GM21381 (cell line): ENCODE measurements around the gene F12.
"Not testable (repeated sequence)": the region's sequence is repeated elsewhere in the genome, so short reads cannot be mapped to it uniquely, and the experiment has no call there.

ENCODE experiments used
- ATAC-seq: cut with Tn5 transposase; IDR thresholded peaks from one replicate; pipeline ENCODE4 v1.9.1; 2021; ENCODE audit warnings: mild to moderate bottlenecking, moderate library complexity; ENCODE audit not compliant: unreplicated experiment

F12 gene

DNA sequence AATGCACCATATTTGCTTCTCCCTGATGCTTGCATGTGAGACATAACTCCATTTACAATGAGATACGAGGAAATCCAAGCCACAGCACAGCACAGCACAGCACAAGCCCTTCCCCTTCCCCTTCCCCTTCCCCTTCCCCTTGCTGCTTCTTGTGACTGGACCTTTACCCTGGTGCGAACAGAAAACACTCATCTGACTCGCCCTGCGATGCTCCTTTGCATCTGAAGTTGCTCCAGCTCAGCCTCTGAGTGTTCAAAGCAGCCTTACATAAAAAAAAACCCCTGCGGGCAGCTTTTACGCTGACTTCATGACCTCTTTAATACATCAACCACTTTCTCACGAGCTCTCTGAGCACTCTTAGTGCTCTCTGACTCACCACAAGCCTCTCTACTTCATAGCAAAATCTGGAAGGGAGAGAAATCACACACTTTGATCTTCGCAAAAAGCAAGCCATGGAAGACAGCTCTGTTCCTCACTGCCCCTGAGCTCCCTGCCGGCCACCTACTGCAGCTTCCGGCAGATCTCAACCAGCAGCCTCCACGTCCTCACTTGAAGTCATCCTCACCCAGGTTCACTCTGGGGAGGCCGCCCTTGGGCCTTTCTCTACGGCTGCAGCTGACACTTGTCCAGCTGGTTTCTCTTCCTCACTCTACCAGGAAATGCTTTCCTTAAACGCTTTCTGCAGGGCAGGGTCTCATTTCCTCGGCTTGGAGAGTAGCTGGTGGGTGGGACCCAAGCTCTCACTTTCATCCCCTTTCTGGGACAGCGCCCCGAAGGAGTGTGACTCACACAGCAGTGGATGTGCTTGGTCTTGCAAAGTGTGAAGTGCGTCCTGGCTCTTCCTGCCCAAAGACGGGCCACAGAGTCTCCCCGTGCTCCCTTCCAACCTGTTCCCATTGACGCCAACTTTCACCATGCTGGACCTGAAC, 19.9 kb downstream of the F12 start:
- ATAC-seq, result peak; percentile 53

DNA sequence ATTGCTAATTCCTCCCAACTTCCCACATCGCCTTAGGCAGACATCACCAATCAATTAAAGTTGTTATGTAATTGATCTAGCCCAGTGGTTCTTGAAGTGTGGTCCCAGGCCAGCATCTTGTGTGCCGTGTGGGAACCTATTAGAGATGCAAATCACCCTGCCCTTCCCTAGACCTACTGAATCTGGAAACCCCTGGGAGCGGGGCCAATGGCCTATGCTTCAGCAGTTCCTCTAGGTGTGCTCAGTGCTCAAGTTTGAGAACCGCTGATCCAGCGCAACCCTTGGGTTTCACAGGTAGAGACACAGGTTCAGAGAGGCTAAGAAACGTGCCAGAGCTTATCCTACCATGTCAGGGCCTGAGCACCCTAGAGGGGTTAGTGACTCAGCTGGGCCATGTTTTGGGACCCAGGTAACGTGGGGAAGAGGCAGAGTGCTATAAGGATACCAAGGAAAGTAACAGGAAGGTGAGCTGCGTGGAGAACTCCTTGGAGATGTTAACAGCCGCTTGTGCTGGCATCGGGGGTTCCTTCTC, 20.8 kb downstream of the F12 start:
- ATAC-seq, result no peak

- no peak for ATAC-seq
These were observed 22.0 kb downstream of the F12 start for GRCh38 chr5:177387405-177387804.

DNA sequence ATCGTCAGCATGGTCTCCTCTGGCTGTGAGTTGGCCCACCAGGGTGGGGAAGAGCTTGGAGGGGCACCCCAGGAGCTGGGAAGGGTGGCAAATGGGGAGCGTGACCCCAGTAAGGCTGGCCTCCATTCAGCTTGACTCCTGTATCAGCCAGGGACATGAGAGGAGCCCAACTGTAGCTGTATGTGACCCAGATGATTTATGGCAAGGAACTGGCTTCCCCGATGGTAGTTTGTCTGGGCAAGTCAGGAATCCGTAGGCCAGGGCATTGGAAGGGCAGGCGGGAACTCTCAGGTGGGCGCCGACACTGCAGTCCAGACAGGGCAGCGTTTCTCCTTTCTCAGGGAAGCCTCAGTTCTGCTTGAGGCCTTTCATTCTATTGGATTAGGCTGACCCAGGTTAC, 22.8 kb downstream of the F12 start:
- ATAC-seq, result no peak

DNA sequence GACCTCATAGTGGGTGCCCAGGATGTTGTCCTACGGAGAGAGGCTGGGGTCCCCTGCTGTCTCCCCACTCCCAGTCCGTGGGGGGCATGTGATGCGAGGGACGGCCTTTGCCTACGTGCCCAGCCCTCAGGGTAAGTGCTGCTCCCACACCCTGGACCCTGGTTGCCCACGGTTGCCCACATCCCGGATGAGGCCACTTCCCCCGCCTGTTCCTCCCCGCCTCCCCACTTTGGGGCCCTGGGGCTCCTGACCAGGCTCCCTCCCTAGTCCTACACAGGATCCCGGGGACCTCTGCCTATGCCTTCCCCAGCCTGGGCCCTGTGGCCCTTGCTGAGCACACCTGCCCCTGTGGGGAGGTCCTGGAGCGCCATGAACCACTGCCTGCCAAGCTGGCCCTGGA, 23.6 kb downstream of the F12 start:
- ATAC-seq, result no peak

DNA sequence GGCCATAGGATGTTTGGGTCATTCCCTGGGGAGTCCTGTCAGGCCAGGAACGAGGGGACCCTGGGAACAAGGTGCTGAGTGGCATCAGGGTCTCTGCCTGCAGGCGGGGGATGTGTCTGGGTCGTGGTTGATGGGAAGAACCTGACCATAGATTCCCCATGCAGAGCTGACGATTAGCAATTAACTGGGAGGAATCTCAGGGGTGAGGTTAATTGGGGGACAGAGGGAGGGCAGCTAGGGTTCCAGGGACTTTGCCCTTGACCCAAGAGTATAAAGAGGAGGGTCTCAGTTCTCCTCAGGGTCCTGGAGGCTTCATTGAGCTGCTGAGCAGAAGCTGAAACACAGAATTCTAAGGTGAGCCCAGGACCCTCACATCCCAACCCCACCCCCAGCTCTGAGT, 25.2 kb downstream of the F12 start, which contains the start of gene SLC34A1:
Gene SLC34A1 (plus strand): TSS at position 301 of the 400 bp plus-strand sequence. CDS start 1,308 bp downstream, outside the sequence.
- ATAC-seq, result no peak

GRCh38 chr5:177383181-177383580, 26.2 kb downstream of the F12 start:
- no peak for ATAC-seq

- ATAC-seq, result no peak
These were observed 26.8 kb downstream of the F12 start for GRCh38 chr5:177382423-177383029.

- ATAC-seq, result no peak
These were observed 28.6 kb downstream of the F12 start for GRCh38 chr5:177380805-177381126.

DNA sequence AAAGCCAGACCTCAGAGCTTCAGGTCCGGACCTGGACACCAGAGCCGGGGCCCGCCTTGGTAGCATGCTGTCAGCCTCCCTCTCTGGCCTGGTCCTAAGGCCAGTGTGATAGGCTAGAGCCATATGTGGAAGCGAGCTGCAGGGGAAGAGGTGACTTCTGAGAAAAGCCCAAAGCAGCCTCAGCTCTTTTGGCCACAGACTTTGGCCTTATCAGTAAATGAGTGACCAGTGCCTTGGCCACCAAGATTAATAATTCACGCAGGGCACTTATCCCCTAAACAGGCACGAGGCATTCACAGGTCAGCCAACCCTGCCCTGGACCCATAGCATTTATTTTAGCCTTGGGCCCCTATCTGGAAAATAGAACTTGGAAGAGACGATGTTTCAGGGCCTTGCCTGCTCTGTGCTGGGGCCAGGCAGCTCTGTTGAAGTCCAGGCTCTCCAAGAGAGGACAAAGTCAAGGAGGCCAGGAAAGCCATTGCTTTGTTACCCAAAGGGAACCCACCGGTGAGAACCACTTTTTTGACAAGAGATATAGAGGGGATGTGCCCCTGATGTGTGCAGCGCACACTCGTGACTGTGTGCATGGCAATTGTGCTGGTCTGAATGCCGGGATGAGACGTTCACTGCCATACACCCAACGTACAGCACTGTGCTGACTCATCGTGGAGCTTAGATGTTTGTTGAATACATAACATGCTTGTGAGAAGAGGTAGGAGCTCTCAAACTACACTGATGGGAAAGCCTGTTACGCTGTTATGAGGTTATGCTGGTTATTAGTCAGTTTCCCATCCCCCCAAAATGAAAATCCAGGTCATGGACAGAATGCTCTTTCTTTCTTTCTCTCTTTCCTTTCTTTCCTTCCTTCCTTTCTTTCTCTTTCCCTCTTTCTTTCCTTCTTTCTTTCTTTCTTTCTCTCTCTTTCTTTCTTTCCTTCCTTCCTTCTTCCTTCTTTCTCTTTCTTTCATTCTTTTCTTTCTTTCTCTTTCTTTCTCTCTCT, 30.2 kb downstream of the F12 start:
- peak; percentile 52 for ATAC-seq

DNA sequence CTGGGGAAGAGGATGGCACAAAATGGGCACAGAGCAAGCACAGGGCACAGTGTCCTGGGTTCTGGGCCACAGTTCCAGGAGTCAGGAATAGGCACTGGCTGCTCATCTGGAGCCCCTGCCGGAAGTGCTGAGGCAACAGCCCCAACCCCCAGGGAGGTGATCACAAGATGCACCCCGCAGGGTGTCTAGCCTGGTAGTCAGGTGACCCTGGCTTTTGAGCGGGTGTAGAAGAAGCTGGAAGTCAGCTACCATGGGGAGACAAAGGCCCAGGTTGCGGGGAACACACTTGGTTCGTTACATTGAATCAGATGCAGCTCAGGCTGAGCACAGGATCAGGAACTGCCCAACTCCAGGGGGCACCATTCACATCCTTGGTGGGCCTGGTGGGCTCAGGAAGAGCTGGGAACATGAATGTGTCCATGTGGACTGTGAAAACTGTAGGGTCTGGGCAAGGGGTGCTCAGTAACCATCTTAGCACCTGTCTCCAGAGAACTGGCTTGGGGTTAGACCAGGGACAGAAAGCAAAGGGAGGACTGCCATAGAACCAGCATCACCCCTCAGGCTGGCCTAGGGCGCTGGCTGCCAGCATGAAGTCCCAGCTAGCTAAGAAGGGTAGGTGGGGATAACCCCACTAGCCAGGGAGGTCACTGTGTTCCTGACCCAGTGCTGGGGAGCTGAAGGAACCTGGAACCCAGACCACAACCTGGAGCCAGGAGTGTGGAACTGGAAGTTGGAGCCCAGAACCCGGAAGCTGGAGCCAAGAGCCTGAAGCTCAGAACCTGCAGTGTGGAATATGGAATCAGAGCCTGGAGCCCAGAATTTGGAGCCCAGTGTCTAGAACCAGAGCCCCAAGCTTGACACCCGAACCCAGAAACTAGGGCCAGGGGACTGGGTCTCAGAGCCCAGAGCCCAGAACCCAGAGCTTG, 31.2 kb downstream of the F12 start:
- ATAC-seq, result no peak

DNA sequence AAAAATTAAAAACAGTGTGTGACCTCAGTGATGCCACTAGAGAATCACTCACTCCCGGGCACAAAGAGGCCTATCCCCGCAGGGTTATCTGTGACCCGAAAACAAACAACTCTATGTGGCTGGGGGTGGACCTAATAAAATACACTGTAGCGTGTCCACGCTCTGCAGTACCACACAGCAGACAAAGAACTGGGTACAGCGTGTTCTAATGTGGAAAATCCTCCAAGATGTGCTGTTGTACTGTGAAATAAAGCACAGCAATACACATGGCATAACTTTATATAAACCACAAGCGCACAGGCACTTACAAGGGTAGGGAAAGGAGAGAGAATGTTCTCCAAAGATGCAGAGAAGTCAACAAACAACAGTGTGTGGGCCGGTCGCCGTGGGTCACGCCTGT, 33.3 kb downstream of the F12 start:
- no peak for ATAC-seq

GRCh38 chr5:177375516-177375915, 33.8 kb downstream of the F12 start:
- ATAC-seq, result not testable (repeated sequence)

GRCh38 chr5:177374211-177374610, 35.2 kb downstream of the F12 start:
- ATAC-seq, result no peak

DNA sequence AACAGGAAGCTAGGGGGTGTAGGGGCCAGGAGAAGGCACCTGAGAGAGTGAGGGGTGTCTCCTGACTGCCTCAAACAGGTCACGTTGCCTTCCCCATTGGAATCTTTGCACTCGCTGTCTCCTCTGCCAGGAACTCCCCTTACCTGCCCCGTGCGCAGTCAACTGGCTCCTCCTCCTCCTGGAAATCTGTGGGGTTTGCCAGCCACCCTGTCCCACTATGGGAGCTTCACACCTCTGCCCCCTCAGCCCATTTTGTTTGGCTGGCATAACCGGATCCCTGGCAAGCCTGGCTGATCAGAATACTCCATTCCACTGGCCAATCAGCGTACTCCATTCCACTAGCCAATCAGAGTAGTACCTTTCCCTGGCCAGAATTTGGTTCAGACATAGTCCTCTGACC, 35.6 kb downstream of the F12 start:
- no peak for ATAC-seq

DNA sequence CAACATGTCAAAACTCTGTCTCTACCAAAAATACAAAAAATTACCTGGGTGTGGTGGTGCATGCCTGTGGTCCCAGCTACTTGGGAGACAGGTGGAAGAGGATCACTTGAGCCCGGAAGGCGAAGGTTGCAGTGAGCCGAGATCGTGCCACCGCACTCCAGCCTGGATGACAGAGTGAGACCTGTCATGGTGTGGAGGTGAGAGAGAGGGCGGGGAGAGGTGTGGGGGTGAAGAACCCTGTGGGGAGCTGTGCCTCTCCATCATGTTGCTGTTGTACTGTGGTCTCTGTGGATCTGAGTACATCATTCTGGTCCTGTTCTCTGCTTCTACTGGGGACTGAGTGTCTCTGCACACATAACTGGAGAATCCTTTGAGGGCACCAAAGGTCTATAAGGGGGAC, 36.5 kb downstream of the F12 start:
- no peak for ATAC-seq

GRCh38 chr5:177372034-177372896, 37.1 kb downstream of the F12 start:
- no peak for ATAC-seq

- ATAC-seq, result no peak
These were observed 38.0 kb downstream of the F12 start for GRCh38 chr5:177371120-177372033.
